Prostate gland (tissue), 2 donors: ENCODE data around the gene FAAP20.

Source experiments
- POLR2A ChIP-seq: fragments of 450-650 bp; IDR thresholded peaks from one replicate; pipeline ENCODE4 v1.6.1; 2016; ENCODE audit warnings: antibody characterized with exemption, mild to moderate bottlenecking
- POLR2AphosphoS5 ChIP-seq: sonication (generic); formaldehyde crosslinking; IDR thresholded peaks from one replicate; pipeline ENCODE4 v1.6.1; 2017; ENCODE audit warnings: antibody characterized with exemption
- TF ChIP-seq, protein P1 (sequence below), 4 experiments: fragments of 200-600 bp in 2 of 4; fragments of 450-650 bp in 2 of 4; sonication (generic) in 2 of 4; IDR thresholded peaks; 1 replicate in 3 of 4; 2 replicates in 1 of 4; pipeline ENCODE4 v1.5.1; 2016 to 2019; ENCODE audit warnings: antibody characterized with exemption in 4 of 4, mild to moderate bottlenecking in 2 of 4, moderate library complexity in 2 of 4

DNA sequence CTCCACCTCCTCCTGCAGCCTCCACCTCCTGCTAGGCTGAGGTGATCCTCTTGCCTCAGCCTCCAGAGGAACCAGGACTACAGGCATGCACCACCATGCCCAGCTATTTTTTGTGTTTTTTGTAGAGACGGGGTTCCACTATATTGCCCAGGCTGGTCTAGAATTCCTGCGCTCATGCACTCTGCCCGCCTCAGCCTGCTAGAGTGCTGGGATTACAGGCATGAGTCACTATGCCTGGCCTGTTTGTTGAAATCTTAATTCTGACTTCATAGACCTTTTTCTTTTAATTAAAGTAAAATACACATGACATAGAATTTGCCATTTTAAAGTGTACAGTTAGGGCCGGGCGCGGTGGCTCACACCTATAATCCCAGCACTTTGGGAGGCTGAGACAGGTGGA, 42.7 kb downstream of the FAAP20 start:
- TF ChIP-seq, protein P1, sequence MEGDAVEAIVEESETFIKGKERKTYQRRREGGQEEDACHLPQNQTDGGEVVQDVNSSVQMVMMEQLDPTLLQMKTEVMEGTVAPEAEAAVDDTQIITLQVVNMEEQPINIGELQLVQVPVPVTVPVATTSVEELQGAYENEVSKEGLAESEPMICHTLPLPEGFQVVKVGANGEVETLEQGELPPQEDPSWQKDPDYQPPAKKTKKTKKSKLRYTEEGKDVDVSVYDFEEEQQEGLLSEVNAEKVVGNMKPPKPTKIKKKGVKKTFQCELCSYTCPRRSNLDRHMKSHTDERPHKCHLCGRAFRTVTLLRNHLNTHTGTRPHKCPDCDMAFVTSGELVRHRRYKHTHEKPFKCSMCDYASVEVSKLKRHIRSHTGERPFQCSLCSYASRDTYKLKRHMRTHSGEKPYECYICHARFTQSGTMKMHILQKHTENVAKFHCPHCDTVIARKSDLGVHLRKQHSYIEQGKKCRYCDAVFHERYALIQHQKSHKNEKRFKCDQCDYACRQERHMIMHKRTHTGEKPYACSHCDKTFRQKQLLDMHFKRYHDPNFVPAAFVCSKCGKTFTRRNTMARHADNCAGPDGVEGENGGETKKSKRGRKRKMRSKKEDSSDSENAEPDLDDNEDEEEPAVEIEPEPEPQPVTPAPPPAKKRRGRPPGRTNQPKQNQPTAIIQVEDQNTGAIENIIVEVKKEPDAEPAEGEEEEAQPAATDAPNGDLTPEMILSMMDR (IDR thresholded peaks at IDR 0.05), result no peak
- no peak for TF ChIP-seq POLR2A
- no peak for TF ChIP-seq POLR2AphosphoS5
